NCI-H1417 treated with DMSO at 0.1 percent for 48 hours (cell line): ENCODE data around the gene CACNA1I.

ENCODE experiments used
- DNase-seq: peaks from one replicate; lab custom pipeline; 2025; lab: John Stamatoyannopoulos, UW

CACNA1I gene

DNA sequence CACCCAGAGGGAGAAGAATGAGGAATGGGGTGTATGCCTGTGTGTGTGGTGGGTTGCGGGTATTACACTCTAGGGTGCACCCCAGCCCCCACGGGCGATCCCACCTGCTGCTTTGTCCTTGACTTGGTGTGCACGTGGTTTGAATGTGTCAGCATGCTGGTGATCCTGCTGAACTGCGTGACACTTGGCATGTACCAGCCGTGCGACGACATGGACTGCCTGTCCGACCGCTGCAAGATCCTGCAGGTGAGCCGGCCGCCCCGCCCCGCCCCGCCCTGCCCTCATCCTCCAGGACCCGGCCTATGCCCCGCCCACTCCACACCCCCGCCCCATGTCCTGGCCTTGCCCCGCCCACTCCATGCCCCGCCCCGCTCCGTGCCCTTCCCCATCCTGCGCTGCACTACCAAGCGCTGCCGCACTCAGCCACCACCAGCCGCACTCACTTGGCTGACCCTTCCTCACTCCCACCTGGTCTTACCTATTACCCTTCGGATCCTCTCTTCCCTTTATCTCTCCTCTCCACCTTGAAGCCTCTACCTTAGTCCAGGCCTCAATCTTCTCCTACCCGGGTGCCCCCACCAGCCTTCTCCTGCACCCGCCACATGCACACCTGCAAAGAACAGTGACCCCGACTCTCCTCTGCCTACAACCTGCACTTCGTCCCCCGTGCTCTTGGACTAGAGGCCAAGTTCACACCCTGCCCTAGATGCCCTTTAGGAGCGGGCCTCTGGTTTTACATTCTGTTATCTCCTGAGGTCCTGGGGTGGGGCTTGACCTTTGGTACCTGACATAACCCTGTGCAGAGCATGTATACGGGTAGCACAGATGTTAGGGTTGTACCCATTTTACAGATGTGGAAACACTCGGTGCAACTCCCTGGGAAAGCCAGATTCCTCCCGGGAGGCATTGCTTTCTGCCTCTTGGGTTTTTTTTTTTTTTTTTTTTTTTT is 27.7 kb downstream of the CACNA1I start:
- DNase-seq = no peak

DNA sequence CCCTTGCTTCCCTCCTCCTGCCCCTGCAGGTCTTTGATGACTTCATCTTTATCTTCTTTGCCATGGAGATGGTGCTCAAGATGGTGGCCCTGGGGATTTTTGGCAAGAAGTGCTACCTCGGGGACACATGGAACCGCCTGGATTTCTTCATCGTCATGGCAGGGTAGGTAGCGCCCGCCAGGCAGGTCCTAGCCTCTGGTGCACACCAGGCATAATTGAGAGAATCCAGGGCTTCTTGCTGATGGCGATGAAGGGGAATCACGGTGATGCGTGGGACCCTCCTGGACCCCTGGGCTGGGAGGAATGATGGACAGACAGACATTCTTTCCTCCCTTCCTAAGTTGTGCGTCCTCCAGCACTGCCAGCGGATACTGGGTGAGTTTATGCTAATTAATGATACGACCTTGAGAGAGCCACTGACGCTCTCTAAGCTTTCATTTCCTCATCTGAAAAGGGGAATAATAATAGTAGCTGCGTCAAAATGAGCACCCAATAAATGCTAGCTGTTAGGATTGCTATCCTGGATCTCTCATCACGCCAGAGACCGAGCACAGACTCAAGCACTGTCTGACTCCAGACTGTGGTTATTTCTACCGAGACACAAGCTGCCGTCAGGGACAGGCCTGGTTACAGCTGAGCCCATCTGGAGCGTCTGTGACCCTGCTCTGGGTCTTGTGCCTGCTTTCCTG is 30.1 kb downstream of the CACNA1I start:
- DNase-seq = no peak

DNA sequence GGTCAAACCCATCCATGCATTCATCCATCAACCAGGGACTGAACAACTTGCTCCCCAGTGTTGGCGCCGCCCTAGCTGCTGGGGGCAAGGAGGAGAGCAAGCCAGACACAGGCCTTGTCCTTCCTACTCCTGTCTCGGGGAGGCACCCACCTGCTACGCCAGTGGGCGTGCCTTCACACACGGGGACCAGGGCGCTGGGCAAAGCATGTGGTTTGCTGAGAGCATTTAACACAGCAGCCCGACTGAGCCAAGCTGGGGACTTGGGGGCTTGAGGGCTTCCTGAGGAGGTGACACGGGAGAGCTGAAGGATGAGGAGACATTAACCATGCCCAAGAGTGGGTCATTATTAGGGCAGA is 30.6 kb downstream of the CACNA1I start:
- no peak for DNase-seq

DNA sequence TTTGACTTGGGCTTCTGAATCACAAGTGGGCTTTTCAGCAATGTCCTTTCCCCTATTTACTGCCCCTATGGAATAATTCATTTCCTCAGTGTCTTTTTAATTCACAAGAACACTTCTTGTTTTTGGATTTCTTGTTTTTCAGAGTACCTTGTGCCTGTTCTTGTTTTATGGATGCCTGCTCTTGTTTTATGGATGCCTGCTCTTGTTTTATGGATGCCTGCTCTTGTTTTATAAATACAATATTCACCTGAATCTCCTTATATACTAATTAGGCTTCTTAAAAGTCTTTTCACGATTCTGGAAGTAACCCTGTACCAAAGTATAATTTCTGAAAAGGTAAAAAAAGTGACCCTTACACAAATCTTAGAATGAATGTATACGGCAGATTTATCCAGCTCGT is 32.8 kb downstream of the CACNA1I start:
- DNase-seq = no peak

DNA sequence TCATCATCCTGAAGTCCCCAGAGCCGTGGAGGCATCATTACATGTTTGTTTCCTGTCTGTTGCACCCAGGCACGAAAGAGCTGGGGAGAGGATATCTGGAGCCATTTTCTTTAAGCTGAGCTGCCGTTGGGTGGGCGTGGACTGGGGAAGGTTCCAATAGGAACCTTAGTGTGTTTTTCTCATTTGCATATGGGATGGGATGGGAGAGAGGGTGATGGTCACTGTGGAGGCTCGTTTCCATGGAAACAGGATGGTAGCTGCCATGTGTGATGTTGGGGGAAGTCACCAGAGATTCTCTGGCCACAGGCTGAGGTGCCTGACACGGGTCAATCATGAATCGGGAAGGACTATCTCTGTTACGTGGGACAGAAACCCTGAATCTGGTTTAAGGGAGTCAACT is 39.7 kb downstream of the CACNA1I start:
- DNase-seq = no peak

DNA sequence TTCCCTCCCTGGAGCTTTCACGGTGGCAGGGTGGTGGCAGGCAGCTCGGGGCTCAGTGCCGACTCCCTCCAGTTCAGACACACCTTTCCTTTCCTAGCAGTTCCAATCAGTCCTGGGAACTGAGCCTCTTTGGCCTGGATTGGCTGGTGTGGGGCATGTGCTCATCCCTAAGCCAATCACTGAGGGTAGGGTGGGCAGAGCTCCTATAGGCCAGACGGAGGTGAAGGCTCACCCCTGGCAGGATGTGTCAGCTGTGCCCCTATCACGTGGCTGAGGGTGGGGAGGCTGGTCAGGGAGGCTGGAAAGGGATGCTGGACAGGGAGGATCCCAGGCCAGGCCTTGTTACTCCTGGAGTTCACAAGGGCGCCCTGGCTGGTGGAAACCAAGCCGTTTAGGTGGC is 40.2 kb downstream of the CACNA1I start:
- DNase-seq = no peak

DNA sequence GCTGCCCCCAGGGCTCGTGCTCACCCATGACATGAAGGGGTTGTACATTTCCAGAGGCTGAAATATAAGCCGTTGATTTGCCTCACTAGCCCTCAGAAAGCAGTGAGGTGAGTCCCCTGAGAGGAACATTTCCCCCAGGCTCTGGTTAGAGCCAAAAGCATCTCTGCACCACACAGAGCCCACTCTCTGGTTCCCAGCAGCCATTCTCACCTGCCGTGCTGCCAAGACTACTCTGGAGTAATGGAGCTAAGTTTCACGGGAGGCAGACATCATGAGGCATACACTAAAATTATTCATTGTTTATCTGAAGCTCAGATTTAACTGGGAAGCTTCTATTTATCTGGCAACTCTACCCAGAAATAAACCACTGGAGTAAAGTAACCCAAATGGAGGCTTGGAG is 40.8 kb downstream of the CACNA1I start:
- DNase-seq = no peak

DNA sequence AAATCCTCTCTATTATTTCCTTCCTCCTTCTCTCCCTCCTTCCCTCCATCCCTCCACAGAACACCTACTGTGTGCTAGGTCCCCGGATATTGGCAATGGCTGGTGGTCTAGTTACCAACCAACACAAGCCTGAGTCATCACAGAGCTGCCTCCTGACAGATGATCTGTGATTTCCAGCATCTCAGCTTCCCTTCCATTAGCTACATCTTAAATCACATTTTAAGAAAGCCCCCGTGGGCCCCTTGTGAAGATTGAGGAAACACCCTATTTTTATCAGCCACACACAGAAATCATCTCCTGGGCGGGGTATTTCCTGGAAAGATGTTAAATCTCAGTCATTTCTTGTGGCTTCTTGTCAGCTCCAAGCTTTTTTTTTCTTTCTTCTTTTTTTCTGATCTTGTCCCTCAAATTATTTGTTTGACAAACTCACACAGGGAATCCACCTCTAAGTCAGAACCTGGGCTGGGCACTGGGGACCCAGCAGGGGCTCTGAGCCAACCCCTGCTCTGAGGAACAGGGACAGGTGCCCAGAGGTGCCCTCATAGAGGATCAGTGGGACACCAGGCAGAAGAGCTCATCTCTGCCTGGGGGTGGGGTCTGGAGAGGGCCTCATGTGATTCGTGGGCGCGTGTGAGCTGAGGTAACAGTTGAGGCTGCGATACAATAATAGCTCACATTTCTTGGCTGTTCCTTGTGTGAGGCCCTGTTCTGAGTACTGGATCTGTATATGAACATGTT is 42.4 kb downstream of the CACNA1I start:
- DNase-seq = no peak

DNA sequence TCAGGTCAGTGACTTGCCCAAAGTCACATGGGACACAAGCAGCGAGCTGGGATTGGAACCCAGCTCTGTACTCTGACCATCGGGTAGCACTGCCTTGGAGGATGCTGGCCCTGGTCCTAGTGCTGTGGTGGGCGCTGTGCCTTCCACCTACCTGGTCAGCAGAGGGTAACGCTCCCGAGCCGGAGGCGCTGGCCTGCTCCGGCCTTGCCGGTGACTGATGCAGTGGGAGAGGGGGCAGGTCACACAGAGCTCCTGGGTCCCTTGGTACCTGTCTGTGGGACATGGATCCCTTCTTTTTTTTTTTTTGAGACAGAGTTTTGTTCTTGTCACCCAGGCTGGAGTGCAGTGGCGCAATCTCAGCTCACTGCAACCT is 43.0 kb downstream of the CACNA1I start:
- DNase-seq = no peak

DNA sequence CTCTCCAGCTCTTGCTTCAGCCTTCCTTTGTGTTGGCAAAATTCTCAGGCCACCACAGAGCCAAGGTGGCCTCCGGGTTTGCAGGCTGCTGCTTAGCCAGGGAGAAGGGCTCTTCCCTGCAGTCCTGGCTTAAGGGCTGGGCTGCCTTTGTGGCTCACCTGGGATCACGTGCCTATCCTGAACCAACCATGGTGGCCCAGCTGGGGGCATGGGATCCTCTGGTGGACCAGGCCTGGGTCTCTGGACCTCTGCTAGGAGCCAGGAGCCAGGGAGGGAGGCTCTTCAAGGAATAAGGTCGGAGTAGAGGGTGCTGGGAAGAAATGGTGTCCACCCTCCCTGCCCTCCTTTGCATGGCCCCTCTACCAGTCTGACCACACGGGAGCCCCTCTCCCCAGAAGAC is 43.9 kb downstream of the CACNA1I start:
- DNase-seq = no peak

DNA sequence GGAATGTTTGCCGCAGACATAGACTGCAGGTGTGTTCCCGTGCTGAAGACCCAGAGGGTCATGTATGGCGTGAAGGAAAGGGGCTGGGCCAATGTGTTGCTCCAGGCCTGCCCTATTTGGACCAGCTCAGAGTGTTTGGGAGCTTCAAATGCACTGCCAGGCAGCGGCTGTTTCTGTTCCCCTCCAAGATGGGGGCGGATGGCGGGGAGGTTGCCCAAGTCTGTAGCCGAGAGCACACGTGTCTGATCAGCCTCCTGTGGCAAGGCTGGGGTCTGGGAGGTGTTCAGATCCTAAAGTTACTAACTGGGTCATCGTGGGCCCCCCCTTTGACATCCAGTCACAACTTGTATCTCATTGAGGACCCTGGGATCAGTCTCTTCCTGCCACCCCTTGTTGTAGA is 45.5 kb downstream of the CACNA1I start:
- no peak for DNase-seq

DNA sequence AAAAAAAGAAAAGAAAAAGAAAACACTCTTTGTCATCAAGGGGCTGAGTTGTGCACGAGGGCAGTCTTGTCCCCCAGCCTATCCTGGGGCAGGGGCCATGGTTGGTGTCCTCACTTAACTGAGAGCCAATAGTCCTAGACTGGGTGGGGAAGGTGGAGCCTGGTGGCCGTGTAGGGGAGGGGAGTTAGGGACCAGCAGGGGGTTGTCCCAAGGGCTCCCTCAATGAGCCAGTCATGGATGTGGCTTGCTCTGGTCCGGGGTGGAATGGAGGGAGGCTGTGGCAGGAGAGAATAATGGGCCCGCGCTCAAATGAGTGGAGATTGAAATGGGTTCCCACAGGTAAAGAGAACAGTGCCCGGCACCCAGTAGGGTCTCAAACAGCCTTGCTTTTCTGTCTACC is 46.2 kb downstream of the CACNA1I start:
- no peak for DNase-seq

DNA sequence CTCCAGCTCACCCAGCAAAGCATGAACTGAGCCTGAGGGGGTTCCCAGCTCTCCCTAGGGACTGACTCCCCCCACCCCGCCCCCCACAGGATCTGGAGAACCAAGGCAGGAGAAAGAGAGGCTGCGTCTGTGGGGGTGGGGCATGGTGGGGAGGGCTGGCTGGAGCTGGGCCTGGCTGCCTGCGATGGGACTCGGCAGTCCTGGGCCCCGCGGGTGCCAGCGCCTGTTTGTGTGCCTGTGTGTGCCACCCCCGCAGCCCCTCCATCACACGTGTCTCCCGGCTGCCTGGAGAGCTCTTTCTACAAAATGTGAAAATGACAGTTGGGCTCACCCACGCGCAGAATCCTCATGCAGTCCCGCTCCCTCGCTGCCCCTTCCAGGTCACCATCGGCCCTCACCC is 46.8 kb downstream of the CACNA1I start:
- no peak for DNase-seq

DNA sequence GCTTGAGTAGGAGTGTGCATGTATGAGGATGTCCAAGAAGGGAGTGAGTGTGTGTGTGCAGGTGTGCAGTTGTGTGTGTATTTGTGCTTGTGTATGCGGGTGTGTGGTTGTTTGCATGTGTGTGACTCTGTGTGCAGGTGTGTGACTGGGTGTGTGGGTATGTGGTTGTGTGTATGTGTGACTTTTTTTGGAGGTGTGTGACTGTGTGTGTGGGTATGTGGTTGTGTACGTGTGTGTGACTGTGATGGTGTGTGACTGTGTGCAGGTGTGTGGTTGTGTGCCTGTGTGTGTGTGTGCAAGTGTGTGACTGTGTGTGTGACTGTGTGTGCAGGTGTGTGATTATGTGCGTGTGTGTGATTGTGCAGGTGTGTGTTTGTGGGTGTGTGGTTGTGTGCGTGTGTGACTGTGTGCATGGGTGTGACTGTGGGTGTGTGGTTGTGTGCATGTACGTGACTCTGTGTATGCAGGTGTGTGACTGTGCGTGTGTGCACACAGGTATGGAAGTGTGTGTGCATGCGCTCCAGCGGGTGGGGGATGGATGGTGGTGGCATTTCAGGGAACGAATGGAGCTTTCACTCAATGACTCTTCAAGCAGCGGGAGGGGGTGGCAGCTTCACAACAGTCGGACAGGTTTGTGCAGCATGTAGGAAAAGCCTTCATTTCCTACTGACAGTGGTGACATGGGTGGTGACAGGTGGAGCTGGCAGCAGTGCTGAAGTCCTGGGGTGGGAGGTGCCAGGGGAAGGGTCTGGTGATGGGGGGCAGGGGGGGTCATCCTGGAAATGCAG is 47.6 kb downstream of the CACNA1I start:
- no peak for DNase-seq

DNA sequence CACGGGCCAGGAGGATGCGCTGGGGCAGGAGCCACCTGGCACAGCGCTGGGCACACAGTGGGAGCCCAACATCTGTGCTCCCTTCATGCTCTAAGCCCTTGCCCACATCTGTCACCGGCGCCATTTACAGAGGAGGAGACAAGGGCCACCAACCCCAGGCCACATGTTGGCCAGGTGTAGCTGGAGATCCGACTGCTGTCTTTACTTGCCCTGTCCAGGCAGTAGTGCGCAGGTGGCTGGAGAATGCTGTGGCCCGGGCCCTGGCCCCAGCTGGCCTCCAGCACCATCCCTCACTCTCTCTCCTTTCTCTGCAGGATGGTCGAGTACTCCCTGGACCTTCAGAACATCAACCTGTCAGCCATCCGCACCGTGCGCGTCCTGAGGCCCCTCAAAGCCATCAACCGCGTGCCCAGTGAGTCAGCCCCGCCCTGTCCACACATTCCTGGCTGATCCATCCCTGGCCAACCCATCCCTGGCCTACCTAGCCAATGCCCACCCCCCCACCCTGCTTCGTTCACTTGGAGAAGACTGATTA is 48.5 kb downstream of the CACNA1I start:
- DNase-seq = no peak

DNA sequence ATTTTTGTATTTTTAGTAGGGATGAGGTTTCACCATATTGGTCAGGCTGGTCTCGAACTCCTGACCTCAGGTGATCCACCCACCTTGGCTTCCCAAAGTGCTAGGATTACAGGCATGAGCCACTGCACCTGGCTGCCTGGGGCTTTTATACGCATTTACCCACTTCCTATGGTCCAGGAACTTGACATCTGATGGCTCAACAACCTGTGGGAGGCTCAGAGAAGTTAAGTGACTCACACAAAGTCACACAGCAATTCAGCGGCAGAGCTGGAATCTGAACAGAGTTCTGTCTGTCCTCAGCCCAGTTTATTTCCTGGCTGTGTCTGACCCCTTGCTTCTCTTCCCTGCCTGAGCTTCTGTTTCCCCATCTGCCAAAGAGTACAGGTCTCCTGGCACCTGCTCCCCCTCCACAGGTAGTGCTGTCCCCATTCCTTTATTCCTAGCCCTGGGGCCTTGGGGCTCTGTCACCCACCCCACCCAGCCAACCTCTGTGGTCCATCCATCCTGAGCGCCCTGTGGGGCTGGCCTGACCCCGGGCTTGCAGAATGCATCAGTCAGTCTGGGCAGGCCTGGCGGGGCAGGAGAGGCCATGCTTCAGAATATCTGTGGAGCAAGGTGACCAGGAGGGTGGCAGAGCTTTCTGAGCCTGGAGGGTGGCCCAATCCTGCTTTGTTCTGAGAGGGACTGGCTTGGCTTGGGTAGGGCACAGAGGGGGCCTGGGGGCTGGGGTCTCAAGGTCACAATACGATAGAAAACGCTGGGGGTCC is 50.6 kb downstream of the CACNA1I start:
- DNase-seq = no peak

DNA sequence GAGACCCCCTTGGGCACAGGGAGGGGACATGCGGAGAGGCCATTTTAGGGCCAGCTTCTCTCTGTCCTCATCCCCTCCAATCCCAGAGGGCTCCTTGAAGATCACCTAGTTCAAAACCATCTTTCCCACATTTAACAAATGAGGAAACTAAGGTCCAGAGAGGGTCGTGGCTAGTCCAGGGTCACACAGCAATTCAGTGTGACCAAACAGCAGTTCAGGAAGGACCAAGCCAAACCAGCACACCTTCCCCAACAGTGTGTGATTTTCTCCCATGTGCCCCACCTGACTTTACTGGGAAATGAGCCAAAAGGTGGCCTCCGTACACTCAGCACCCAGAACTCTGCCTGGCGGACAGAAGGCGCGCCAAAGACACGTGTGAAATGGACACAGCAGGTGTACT is 51.3 kb downstream of the CACNA1I start:
- DNase-seq = no peak

DNA sequence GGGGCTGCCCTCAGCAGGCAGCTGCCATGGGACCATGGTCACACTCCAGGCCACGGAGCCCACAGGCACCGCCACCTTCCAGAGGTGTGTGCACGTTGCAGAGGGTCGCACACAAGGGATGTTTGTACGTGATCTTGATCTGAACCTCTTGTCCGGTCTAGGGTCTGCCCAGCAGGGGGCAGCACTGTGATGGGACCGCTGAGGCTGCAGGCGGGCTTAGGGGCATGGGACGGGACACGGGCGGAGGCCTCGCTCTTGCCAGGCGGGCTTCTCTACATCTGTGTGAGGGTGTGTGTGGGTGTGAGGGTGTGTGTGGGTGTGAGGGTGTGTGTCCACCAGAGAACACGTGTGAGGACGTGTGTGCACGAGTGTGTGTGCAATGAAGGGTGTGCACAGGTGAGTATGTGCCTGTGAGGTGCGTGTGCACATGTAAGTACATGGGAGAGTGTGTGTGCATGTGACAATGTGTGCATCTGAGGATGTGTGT is 52.4 kb downstream of the CACNA1I start:
- no peak for DNase-seq

DNA sequence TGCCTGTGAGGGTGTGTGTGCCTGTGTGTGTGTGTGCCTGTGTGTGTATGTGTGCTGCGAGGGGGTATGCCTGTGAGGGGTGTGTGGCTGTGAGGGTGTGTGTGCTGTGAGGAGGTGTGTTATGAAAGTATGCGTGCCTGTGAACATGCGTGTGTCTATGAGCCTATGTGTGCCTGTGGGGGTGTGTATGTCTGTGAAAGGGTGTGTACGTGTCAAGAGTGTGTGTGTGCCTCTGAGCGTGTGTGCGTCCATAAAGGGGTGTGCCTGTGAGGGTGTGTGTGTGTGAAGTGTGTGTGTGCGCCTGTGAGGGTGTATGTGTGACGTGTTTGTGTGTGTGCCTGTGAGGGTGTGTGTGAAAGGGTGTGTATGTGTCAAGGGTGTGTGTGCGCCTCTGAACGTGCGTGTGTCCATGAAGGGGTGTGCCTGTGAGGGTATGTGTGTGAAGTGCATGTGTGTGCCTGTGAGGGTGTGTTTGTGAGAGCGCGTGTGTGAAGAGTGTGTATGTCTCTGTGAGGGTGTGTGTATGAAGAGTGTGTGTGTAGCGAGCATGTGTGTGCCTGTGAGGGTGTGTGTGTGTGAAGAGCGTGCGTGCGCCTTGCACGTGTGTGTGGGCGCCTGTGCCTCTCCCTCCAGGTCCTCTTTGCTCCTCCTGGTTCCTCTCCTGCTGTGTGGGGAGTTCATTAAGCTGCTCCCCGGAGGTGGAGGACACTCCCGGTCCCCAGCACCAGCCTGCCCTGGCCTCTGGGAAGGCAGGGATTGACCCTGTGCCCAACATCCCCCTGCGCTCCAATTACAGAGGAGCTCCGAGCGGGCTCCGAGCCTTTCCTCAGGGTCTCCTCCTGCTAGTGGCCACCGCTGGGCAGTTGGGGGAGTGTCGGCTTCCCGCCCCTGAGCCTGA is 53.3 kb downstream of the CACNA1I start:
- no peak for DNase-seq

DNA sequence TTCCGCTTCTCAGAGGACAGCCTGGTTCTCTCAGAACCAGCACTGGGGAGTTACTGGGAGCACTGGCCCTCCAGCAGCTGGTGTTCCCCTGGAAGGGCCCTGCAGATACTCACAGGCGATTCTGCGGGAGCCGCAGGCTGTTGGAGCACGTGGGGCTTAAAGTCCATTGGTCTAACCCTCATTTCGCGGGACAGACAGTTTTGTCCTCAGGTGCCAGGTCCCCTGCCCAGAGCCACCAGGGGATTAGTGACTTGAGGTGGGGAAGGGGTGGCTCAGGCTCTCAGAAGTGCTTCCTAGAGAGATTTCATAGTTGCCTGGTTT is 53.9 kb downstream of the CACNA1I start:
- no peak for DNase-seq
